A673 (cell line): Measurements from ENCODE around the gene EMX1. TPM values are rescaled to one million over a fixed set of nuclear protein-coding genes. Genes with fewer than 3 reads are reported as not detected.
"Not testable (repeated sequence)": the region's sequence is repeated elsewhere in the genome, so short reads cannot be mapped to it uniquely, and the experiment has no call there.

Experiments
- BruUV-seq: library from RNA; stranded (reverse); fragments of 400-500 nt; replicated peaks from 2 replicates; lab custom pipeline; 2021; lab: Mats Ljungman, UMichigan
- CTCF ChIA-PET: fragments of 300-600 bp; sonication (Branson Sonifier 250); formaldehyde crosslinking; loops from one replicate; lab custom pipeline; 2022; ENCODE audit warnings: antibody characterized with exemption; lab: Charles Lee
- POLR2A ChIA-PET: fragments of 300-600 bp; sonication (Branson Sonifier 250); formaldehyde crosslinking; loops from one replicate; lab custom pipeline; 2022; ENCODE audit warnings: antibody characterized with exemption; ENCODE audit not compliant: low non-redundant PET; lab: Charles Lee
- DNase-seq: peaks from one replicate; pipeline ENCODE4 v3.0.0-alpha.2; 2015; ENCODE audit warnings: low spot score
- H3K27ac ChIP-seq: fragments of 200-600 bp; sonication (generic); 2 replicates; pipeline ENCODE4 v1.5.1; 2016; ENCODE audit warnings: mixed run types, low read depth, mild to moderate bottlenecking, mixed read lengths, antibody characterized with exemption, low read length; ENCODE audit not compliant: poor library complexity, severe bottlenecking
- H3K27me3 ChIP-seq: fragments of 200-600 bp; sonication (generic); replicated peaks from 2 replicates; pipeline ENCODE4 v1.6.1; 2017; ENCODE audit warnings: mixed run types, low read depth, mild to moderate bottlenecking, mixed read lengths, antibody characterized with exemption, low read length; ENCODE audit not compliant: insufficient read depth, poor library complexity
- H3K36me3 ChIP-seq: fragments of 200-600 bp; sonication (generic); 2 replicates; pipeline ENCODE4 v1.6.1; 2016; ENCODE audit warnings: mixed run types, mild to moderate bottlenecking, mixed read lengths, antibody characterized with exemption, low read length; ENCODE audit not compliant: insufficient read depth, poor library complexity, severe bottlenecking
- H3K4me1 ChIP-seq: fragments of 200-600 bp; sonication (generic); 2 replicates; pipeline ENCODE4 v1.6.1; 2017; ENCODE audit warnings: mixed run types, mild to moderate bottlenecking, mixed read lengths, antibody characterized with exemption, low read length; ENCODE audit not compliant: insufficient read depth, poor library complexity, severe bottlenecking
- H3K4me3 ChIP-seq: fragments of 200-600 bp; sonication (generic); 2 replicates; pipeline ENCODE4 v1.5.1; 2016; ENCODE audit warnings: low read depth, mixed run types, mild to moderate bottlenecking, mixed read lengths, low read length; ENCODE audit not compliant: poor library complexity, severe bottlenecking
- H3K9me3 ChIP-seq: fragments of 200-600 bp; sonication (generic); 2 replicates; pipeline ENCODE4 v1.6.1; 2016; ENCODE audit warnings: mixed run types, low read depth, mild to moderate bottlenecking, mixed read lengths, antibody characterized with exemption, low read length; ENCODE audit not compliant: poor library complexity, severe bottlenecking
- CTCF ChIP-seq: fragments of 300-800, 200-600 bp; sonication (generic); conservative IDR thresholded peaks from 2 replicates; pipeline ENCODE4 v1.5.1; 2017; ENCODE audit warnings: low read depth, mild to moderate bottlenecking, antibody characterized with exemption, low read length, moderate library complexity, mixed read lengths
- EZH2 ChIP-seq: fragments of 200-600 bp; sonication (generic); IDR thresholded peaks from 2 replicates; pipeline ENCODE4 v1.6.1; 2017; ENCODE audit warnings: borderline replicate concordance, low read depth, mild to moderate bottlenecking, mixed read lengths, antibody characterized with exemption, low read length; ENCODE audit not compliant: poor library complexity, severe bottlenecking
- intact Hi-C: fragments of 100-400 bp; cut with micrococcal nuclease; formaldehyde crosslinking; loops from one replicate; pipeline ENCODE4 v1.10.0; 2022; ENCODE audit not compliant: unreplicated experiment
- total RNA-seq: library from RNA; stranded (reverse); gene quantifications from 2 replicates; pipeline ENCODE4 v1.2.3, GENCODE V29; 2021

Gene EMX1
- total RNA-seq, 1 experiment from 2014 or later, result not detected

GRCh38 chr2:72900191-72900825 lies 17.0 kb upstream of the EMX1 start:
- POLR2A ChIA-PET, result interaction anchor here (0.7 kb wide), 1 partner anchor 483 kb away, joined by 7 read pairs; no protein-coding TSS in a partner anchor
- H3K4me3 ChIP-seq, result no peak overlapping the region
- no peak for DNase-seq
- intact Hi-C loops, result no loop called here
- no TSS peak for BruUV-seq
- TF ChIP-seq EZH2, result no peak
- no peak for TF ChIP-seq CTCF
- no peaks in the 10 kb centered on the region for H3K4me1 ChIP-seq
- CTCF ChIA-PET, result no interaction called here
- H3K9me3 ChIP-seq, result no peaks in the 10 kb centered on the region
- no peaks in the 10 kb centered on the region for H3K36me3 ChIP-seq
- H3K27ac ChIP-seq, result no peak overlapping the region
- H3K27me3 ChIP-seq, result peaks cover 53% of the 10 kb centered on the region

- no peak for DNase-seq
- peaks cover 64% of the 10 kb centered on the region for H3K27me3 ChIP-seq
Observed at GRCh38 chr2:72901426-72901825, 15.9 kb upstream of the EMX1 start.

GRCh38 chr2:72907369-72907768 lies 9.9 kb upstream of the EMX1 start:
- H3K4me1 ChIP-seq, H3K36me3 ChIP-seq, CTCF ChIA-PET, intact Hi-C loops, DNase-seq, H3K9me3 ChIP-seq, BruUV-seq, POLR2A ChIA-PET, H3K4me3 ChIP-seq, H3K27ac ChIP-seq: not testable (repeated sequence)
- H3K27me3 ChIP-seq, result peaks cover 100% of the 10 kb centered on the region

More at GRCh38 chr2:72901426-72901825, 15.9 kb upstream of the EMX1 start:
- H3K36me3 ChIP-seq, result no peaks in the 10 kb centered on the region
- no TSS peak for BruUV-seq
- no peaks in the 10 kb centered on the region for H3K4me1 ChIP-seq
- ChIA-PET POLR2A (no interaction called here), CTCF (no interaction called here)
- no peaks in the 10 kb centered on the region for H3K9me3 ChIP-seq
- no peak for TF ChIP-seq CTCF
- TF ChIP-seq EZH2, result no peak
- no peak overlapping the region for H3K27ac ChIP-seq
- intact Hi-C loops, result no loop called here
- no peak overlapping the region for H3K4me3 ChIP-seq

- intact Hi-C loops, result no loop called here
- no peaks in the 10 kb centered on the region for H3K9me3 ChIP-seq
- no peak for DNase-seq
- CTCF ChIA-PET, result no interaction called here
- no TSS peak for BruUV-seq
- H3K4me3 ChIP-seq, result no peak overlapping the region
- H3K27me3 ChIP-seq, result peaks cover 100% of the 10 kb centered on the region
- H3K27ac ChIP-seq, result no peak overlapping the region
- no peak for TF ChIP-seq CTCF
- no peak for TF ChIP-seq EZH2
- no peaks in the 10 kb centered on the region for H3K36me3 ChIP-seq
- no peaks in the 10 kb centered on the region for H3K4me1 ChIP-seq
- POLR2A ChIA-PET, result no interaction called here
Observed at GRCh38 chr2:72908741-72909140, 8.6 kb upstream of the EMX1 start.
